ENCODE data around the gene RUVBL1. TPM values are rescaled to one million over a fixed set of nuclear protein-coding genes. Genes with fewer than 3 reads are reported as not detected.

RUVBL1 gene
- total RNA-seq (2021) (153 and 156 TPM in 2 replicates), Bru-seq, nascent RNA (percentile 70 among the genes with signal in this experiment), BruChase-seq, experiment 1, labeled RNA remaining after a 2-hour chase (percentile 62 among the genes with signal in this experiment), BruChase-seq, experiment 2, labeled RNA remaining after a 6-hour chase (percentile 67 among the genes with signal in this experiment)
- long read RNA-seq, full-length matches to known transcripts = 408 of 528 reads
- long read RNA-seq, partial matches to known transcripts = 16 of 528 reads
- long read RNA-seq, other reads (novel, unspliced or antisense) = 104 of 528 reads

DNA sequence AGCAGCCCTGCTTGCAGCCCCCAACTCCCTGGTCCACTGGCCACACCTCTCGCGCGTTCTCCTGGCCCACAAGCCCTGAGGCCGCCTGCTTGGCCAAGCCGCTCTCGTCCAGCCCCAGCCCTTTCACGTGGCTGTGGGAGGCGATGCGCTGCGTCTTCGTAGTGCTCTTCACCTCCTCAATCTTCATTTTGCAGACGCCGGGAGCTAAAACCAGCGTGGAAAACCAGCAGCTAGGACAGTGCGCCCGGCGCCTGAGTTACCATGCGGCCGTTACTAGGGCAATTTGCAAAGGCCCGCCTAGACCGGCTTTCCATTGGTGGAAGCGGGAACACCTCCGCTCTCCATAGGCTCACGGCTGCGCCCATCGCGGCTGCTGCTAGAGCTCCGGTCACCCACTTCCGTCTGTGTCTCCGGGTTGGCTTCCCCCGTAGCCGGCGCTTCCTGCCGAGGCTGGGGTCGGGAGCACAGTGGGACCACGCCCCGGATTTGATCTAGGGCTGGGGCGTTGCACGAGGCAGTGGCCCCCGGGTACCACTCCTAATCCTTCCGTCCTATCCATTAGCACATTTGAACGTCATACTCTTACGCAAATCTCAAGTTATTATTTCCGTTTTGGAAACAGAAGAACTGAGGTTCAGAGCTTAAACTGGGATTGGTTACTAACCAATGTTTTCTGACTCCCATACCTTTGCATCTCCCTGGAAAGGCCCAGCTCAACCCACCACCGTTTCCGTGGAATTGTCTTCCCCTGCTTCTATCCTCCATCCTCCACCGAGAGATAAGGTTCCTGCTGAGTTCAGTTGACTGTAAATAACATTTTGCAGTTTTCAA lies at the start of gene RUVBL1:
RUVBL1 (minus strand) TSS at position 275 of the 831 bp plus-strand sequence; CDS start at position 187, 88 bp downstream.
- H3K27me3 ChIP-seq (replicated peaks; ENCODE audit: insufficient read depth, low read depth, low read length, poor library complexity) = no peaks in the 10 kb centered on the region
- intact Hi-C loops (cut with micrococcal nuclease; ENCODE audit: unreplicated experiment) = loop anchor here (5.0 kb wide), 1 partner anchor 46 kb away; no protein-coding TSS in a partner anchor
- peaks cover 16% of the 10 kb centered on the region for H3K4me1 ChIP-seq (ENCODE audit: insufficient read depth, low read length, poor library complexity, severe bottlenecking)
- peaks cover 4% of the 10 kb centered on the region for H3K36me3 ChIP-seq (ENCODE audit: insufficient read depth, low read length, poor library complexity, severe bottlenecking)
- peak within 1 kb of the TSS; percentile 91 for H3K4me3 ChIP-seq (ENCODE audit: low read depth, low read length, poor library complexity, severe bottlenecking)
- peak within 1 kb of the TSS; percentile 87 for H3K27ac ChIP-seq (ENCODE audit: low read depth, low read length, poor library complexity, severe bottlenecking)
- no peak for TF ChIP-seq EZH2 (IDR thresholded peaks at IDR 0.05; ENCODE audit: borderline replicate concordance, low read depth, low read length, poor library complexity, severe bottlenecking)
- TF ChIP-seq, protein P1, sequence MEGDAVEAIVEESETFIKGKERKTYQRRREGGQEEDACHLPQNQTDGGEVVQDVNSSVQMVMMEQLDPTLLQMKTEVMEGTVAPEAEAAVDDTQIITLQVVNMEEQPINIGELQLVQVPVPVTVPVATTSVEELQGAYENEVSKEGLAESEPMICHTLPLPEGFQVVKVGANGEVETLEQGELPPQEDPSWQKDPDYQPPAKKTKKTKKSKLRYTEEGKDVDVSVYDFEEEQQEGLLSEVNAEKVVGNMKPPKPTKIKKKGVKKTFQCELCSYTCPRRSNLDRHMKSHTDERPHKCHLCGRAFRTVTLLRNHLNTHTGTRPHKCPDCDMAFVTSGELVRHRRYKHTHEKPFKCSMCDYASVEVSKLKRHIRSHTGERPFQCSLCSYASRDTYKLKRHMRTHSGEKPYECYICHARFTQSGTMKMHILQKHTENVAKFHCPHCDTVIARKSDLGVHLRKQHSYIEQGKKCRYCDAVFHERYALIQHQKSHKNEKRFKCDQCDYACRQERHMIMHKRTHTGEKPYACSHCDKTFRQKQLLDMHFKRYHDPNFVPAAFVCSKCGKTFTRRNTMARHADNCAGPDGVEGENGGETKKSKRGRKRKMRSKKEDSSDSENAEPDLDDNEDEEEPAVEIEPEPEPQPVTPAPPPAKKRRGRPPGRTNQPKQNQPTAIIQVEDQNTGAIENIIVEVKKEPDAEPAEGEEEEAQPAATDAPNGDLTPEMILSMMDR (conservative IDR thresholded peaks at IDR 0.05; ENCODE audit: low read depth, low read length) = no peak
- ChIA-PET POLR2A (ENCODE audit: low non-redundant PET) (no interaction called here), CTCF (no interaction called here)
- peak; percentile 99 for DNase-seq (ENCODE audit: low spot score)
- no TSS peak for BruUV-seq (replicated peaks)
- H3K9me3 ChIP-seq (ENCODE audit: low read depth, low read length, poor library complexity, severe bottlenecking) = no peaks in the 10 kb centered on the region

DNA sequence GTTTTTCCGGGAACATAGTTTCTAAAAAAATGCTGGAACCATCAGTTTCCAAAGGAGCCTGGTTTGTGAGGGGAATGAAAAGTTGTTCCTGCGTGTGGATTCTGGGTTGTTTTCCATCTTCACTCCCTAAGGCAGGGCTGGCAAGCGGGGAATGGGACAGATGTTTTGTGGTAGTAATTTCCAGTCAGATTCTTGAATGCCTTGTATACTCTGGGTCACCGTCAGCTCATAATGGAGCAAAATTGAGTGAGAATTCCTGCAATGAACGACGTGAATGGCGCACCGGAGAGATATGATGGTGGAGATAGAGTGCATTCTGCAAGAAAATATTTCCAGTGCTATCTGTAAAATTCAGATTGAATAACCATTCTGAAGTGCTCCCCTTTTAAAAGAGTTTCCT lies 49.6 kb upstream of the RUVBL1 start:
- Histone ChIP-seq H3K9me3 (ENCODE audit: low read depth, low read length, poor library complexity, severe bottlenecking) (no peaks in the 10 kb centered on the region), H3K4me3 (ENCODE audit: low read depth, low read length, poor library complexity, severe bottlenecking) (no peak overlapping the region), H3K27me3 (replicated peaks; ENCODE audit: insufficient read depth, low read depth, low read length, poor library complexity) (no peaks in the 10 kb centered on the region), H3K4me1 (ENCODE audit: insufficient read depth, low read length, poor library complexity, severe bottlenecking) (peaks cover 3% of the 10 kb centered on the region), H3K36me3 (ENCODE audit: insufficient read depth, low read length, poor library complexity, severe bottlenecking) (no peaks in the 10 kb centered on the region), H3K27ac (ENCODE audit: low read depth, low read length, poor library complexity, severe bottlenecking) (no peak overlapping the region)
- ChIA-PET CTCF (no interaction called here), POLR2A (ENCODE audit: low non-redundant PET) (interaction anchor here (0.5 kb wide), 1 partner anchor 19 kb away, joined by 8 read pairs; no protein-coding TSS in a partner anchor)
- no TSS peak for BruUV-seq (replicated peaks)
- intact Hi-C loops (cut with micrococcal nuclease; ENCODE audit: unreplicated experiment) = loop anchor here (5.0 to 10.0 kb wide), 2 partner anchors 152 to 314 kb away; no protein-coding TSS in a partner anchor
- TF ChIP-seq, protein P1 (conservative IDR thresholded peaks at IDR 0.05; ENCODE audit: low read depth, low read length) = no peak
- TF ChIP-seq EZH2 (IDR thresholded peaks at IDR 0.05; ENCODE audit: borderline replicate concordance, low read depth, low read length, poor library complexity, severe bottlenecking) = no peak
- no peak for DNase-seq (ENCODE audit: low spot score)

DNA sequence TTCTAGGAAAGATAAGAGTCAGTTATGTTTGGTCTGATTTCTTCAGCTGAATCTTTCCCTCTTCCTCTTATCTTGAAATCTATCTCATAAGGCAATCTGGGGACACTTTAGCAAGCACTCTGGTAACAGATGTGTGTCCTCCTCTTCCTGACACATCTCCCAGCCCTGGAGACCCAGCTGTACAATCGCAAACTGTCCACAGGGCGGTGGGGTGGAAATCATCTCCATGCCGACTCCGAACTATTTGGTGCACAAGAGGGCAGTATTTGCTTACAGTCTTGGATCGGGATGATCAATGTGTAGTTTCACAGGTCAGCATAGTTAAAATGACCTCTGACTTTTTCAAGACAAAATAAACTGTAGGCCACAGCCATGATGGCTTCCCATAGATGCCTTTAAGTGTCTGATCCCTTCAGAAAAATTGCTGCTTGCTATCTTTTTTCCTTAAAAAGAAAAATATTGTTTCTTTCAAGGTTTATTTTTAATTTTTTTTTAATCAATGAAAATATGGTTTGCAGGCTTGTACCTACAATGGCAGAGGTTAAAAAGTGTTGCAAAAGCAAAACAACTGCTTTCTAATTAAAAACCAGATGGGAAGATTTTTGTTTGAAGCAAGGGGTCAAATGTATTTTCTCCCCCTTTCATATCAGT lies 47.4 kb upstream of the RUVBL1 start:
- POLR2A ChIA-PET (ENCODE audit: low non-redundant PET) = no interaction called here
- no peaks in the 10 kb centered on the region for H3K9me3 ChIP-seq (ENCODE audit: low read depth, low read length, poor library complexity, severe bottlenecking)
- TF ChIP-seq, protein P1 (conservative IDR thresholded peaks at IDR 0.05; ENCODE audit: low read depth, low read length) = peak; percentile 77
- TF ChIP-seq EZH2 (IDR thresholded peaks at IDR 0.05; ENCODE audit: borderline replicate concordance, low read depth, low read length, poor library complexity, severe bottlenecking) = no peak
- intact Hi-C loops (cut with micrococcal nuclease; ENCODE audit: unreplicated experiment) = loop anchor here (5.0 to 10.0 kb wide), 2 partner anchors 154 to 316 kb away; no protein-coding TSS in a partner anchor
- no peak overlapping the region for H3K27ac ChIP-seq (ENCODE audit: low read depth, low read length, poor library complexity, severe bottlenecking)
- no peak overlapping the region for H3K4me3 ChIP-seq (ENCODE audit: low read depth, low read length, poor library complexity, severe bottlenecking)
- H3K36me3 ChIP-seq (ENCODE audit: insufficient read depth, low read length, poor library complexity, severe bottlenecking) = no peaks in the 10 kb centered on the region
- peak; percentile 77 for DNase-seq (ENCODE audit: low spot score)
- CTCF ChIA-PET = interaction anchor here (0.7 to 0.9 kb wide), 2 partner anchors 404 to 411 kb away, joined by 3 to 4 read pairs; no protein-coding TSS in a partner anchor
- H3K4me1 ChIP-seq (ENCODE audit: insufficient read depth, low read length, poor library complexity, severe bottlenecking) = peaks cover 3% of the 10 kb centered on the region
- BruUV-seq (replicated peaks) = no TSS peak
- no peaks in the 10 kb centered on the region for H3K27me3 ChIP-seq (replicated peaks; ENCODE audit: insufficient read depth, low read depth, low read length, poor library complexity)
